SK-N-SH (cell line): ENCODE measurements around the gene ETV3L.

Experiments used
- EP300 ChIP-seq, 2 experiments: IDR thresholded peaks; 2 replicates each; pipeline versions ENCODE4 v1.4.0 to v1.6.1; 2012; ENCODE audit warnings: borderline replicate concordance in 1 of 2, low read depth in 1 of 2, low read length in 1 of 2
- EZH2phosphoT487 ChIP-seq: fragments of 200-600 bp; sonication (generic); IDR thresholded peaks from 2 replicates; pipeline ENCODE4 v1.6.1; 2017; ENCODE audit warnings: low read depth, mixed run types, mild to moderate bottlenecking, antibody characterized with exemption, moderate library complexity, borderline replicate concordance
- JUND ChIP-seq: IDR thresholded peaks from 2 replicates; pipeline ENCODE4 v1.4.0; 2012
- NRF1 ChIP-seq: IDR thresholded peaks from 2 replicates; pipeline ENCODE4 v1.6.1; 2012; ENCODE audit warnings: low read depth, mild to moderate bottlenecking, low read length
- POLR2AphosphoS5 ChIP-seq: IDR thresholded peaks from 2 replicates; pipeline ENCODE4 v1.6.1; 2012; ENCODE audit warnings: low read depth, low read length
- SMC3 ChIP-seq: IDR thresholded peaks from 2 replicates; pipeline ENCODE4 v1.6.1; 2012; ENCODE audit warnings: low read depth, low read length, improper control_type of control experiment

- no peak for TF ChIP-seq EZH2phosphoT487
- TF ChIP-seq JUND: no peak
- no peak for TF ChIP-seq POLR2AphosphoS5
- TF ChIP-seq SMC3: no peak
- no peak for TF ChIP-seq NRF1
- TF ChIP-seq EP300 (IDR thresholded peaks at IDR 0.05; ENCODE audit: borderline replicate concordance in 1 of 2, low read depth in 1 of 2, low read length in 1 of 2): no peak
Measured at GRCh38 chr1:157106813-157107189, 7.2 kb upstream of the ETV3L start.
